Tibial nerve (tissue), 4 donors: ENCODE results near the gene CIBAR2.

ENCODE experiments used
- EP300 ChIP-seq, 2 donors: sonication (generic); formaldehyde crosslinking; IDR thresholded peaks; one replicate each; pipeline ENCODE4 v1.6.1; 2017; ENCODE audit warnings: antibody characterized with exemption in 2 of 2, mild to moderate bottlenecking in 1 of 2
- POLR2A ChIP-seq, 2 donors: fragments of 450-650 bp; IDR thresholded peaks; one replicate each; pipeline ENCODE4 v1.6.1; 2017; ENCODE audit warnings: antibody characterized with exemption in 2 of 2, mild to moderate bottlenecking in 2 of 2, moderate library complexity in 2 of 2
- TF ChIP-seq, protein P1 (sequence below), 5 experiments: fragments of 200-600 bp in 3 of 5; fragments of 450-650 bp in 2 of 5; sonication (generic) in 3 of 5; IDR thresholded peaks; one replicate each; pipeline ENCODE4 v1.5.1; 2016 to 2019; ENCODE audit warnings: antibody characterized with exemption in 5 of 5, mild to moderate bottlenecking in 3 of 5, moderate library complexity in 2 of 5

DNA sequence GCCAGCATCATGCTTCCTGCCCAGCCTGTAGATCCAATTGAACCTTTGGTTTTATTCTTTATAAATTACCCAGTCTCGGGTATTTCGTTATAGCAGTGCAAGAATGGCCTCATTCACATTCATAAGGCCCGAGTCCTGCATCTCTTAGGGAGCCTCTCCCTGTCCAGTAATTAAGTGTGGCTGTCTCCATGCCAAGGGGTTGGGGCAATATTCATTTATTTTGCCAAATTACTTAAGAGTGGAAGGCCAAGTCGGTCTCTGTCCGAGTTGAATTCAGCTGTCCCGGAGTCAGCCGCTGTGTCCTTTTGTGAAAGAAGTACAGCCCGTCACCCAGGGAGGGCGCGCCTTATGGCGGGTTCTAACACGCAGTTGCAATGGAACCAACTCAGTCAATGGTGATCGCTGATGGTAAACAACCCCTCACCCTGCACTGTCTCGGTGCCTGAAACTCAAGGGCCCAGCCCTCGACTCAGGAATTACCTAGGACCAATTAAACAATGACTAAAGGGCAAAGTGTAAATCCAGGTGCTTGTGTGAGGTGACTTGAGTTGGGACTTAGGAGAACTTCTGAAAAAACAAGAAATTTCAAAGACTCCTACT, 62.5 kb downstream of the CIBAR2 start:
- TF ChIP-seq POLR2A (IDR thresholded peaks at IDR 0.05) (no peak), EP300 (IDR thresholded peaks at IDR 0.05) (no peak)
- TF ChIP-seq, protein P1, sequence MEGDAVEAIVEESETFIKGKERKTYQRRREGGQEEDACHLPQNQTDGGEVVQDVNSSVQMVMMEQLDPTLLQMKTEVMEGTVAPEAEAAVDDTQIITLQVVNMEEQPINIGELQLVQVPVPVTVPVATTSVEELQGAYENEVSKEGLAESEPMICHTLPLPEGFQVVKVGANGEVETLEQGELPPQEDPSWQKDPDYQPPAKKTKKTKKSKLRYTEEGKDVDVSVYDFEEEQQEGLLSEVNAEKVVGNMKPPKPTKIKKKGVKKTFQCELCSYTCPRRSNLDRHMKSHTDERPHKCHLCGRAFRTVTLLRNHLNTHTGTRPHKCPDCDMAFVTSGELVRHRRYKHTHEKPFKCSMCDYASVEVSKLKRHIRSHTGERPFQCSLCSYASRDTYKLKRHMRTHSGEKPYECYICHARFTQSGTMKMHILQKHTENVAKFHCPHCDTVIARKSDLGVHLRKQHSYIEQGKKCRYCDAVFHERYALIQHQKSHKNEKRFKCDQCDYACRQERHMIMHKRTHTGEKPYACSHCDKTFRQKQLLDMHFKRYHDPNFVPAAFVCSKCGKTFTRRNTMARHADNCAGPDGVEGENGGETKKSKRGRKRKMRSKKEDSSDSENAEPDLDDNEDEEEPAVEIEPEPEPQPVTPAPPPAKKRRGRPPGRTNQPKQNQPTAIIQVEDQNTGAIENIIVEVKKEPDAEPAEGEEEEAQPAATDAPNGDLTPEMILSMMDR (IDR thresholded peaks at IDR 0.05): no peak
